MM.1S (cell line): ENCODE data around the gene ATL2.
"Not testable (repeated sequence)": the region's sequence is repeated elsewhere in the genome, so short reads cannot be mapped to it uniquely, and the experiment has no call there.

Experiments
- DNase-seq: peaks from one replicate; pipeline ENCODE4 v3.0.0-alpha.2; 2015
- H2AFZ ChIP-seq: fragments of 300-600 bp; sonication (generic); 2 replicates; pipeline ENCODE4 v1.6.0; 2016; ENCODE audit warnings: antibody characterized with exemption, low read length
- H3F3A ChIP-seq: fragments of 300-600 bp; sonication (generic); 2 replicates; pipeline ENCODE4 v1.6.1; 2016; ENCODE audit warnings: mild to moderate bottlenecking, antibody characterized with exemption, low read length, moderate library complexity, mixed read lengths; ENCODE audit not compliant: insufficient read depth
- H3K27ac ChIP-seq: fragments of 300-600 bp; sonication (generic); 2 replicates; pipeline ENCODE4 v1.5.1; 2016; ENCODE audit warnings: mild to moderate bottlenecking, low read length
- H3K27me3 ChIP-seq: fragments of 300-600 bp; sonication (generic); replicated peaks from 2 replicates; pipeline ENCODE4 v1.6.0; 2016; ENCODE audit warnings: low read length; ENCODE audit not compliant: insufficient read depth
- H3K36me3 ChIP-seq: fragments of 300-600 bp; sonication (generic); replicated peaks from 2 replicates; pipeline ENCODE4 v1.6.1; 2016; ENCODE audit warnings: mild to moderate bottlenecking, low read length, mixed read lengths; ENCODE audit not compliant: insufficient read depth
- H3K4me1 ChIP-seq: fragments of 300-600 bp; sonication (generic); 2 replicates; pipeline ENCODE4 v1.6.1; 2016; ENCODE audit warnings: low read length, mixed read lengths
- H3K4me2 ChIP-seq: fragments of 300-600 bp; sonication (generic); 2 replicates; pipeline ENCODE4 v1.6.0; 2016; ENCODE audit warnings: low read depth, low read length
- H3K4me3 ChIP-seq: fragments of 300-600 bp; sonication (generic); 2 replicates; pipeline ENCODE4 v1.5.1; 2016; ENCODE audit warnings: low read length, mixed read lengths
- H3K79me2 ChIP-seq: fragments of 300-600 bp; sonication (generic); 2 replicates; pipeline ENCODE4 v1.6.1; 2016; ENCODE audit warnings: mixed run types, low read length, mixed read lengths
- H3K9ac ChIP-seq: fragments of 300-600 bp; sonication (generic); 2 replicates; pipeline ENCODE4 v1.6.1; 2016; ENCODE audit warnings: low read length, mixed read lengths
- H3K9me2 ChIP-seq: fragments of 300-600 bp; sonication (generic); replicated peaks from 2 replicates; pipeline ENCODE4 v1.6.1; 2016; ENCODE audit warnings: mild to moderate bottlenecking, low read length, mixed read lengths; ENCODE audit not compliant: insufficient read depth
- H3K9me3 ChIP-seq: fragments of 300-600 bp; sonication (generic); replicated peaks from 2 replicates; pipeline ENCODE4 v1.6.1; 2016; ENCODE audit warnings: mild to moderate bottlenecking, low read length, mixed read lengths; ENCODE audit not compliant: insufficient read depth
- H4K20me1 ChIP-seq: fragments of 300-600 bp; sonication (generic); 2 replicates; pipeline ENCODE4 v1.6.1; 2016; ENCODE audit warnings: mild to moderate bottlenecking, low read length, moderate library complexity, mixed read lengths; ENCODE audit not compliant: insufficient read depth
- EZH2 ChIP-seq: fragments of 300-600 bp; sonication (generic); optimal IDR thresholded peaks from 2 replicates; pipeline ENCODE3; 2017; ENCODE audit warnings: low read depth, mild to moderate bottlenecking, antibody characterized with exemption, low read length, mixed read lengths
- EZH2phosphoT487 ChIP-seq: fragments of 300-600 bp; sonication (generic); IDR thresholded peaks from 2 replicates; pipeline ENCODE4 v1.6.1; 2018; ENCODE audit warnings: antibody characterized with exemption, low read length
- TF ChIP-seq, protein P1 (sequence below): fragments of 300-600 bp; sonication (generic); IDR thresholded peaks from 2 replicates; pipeline ENCODE4 v1.5.1; 2016; ENCODE audit warnings: antibody characterized with exemption, low read length, mixed read lengths

Gene ATL2

DNA sequence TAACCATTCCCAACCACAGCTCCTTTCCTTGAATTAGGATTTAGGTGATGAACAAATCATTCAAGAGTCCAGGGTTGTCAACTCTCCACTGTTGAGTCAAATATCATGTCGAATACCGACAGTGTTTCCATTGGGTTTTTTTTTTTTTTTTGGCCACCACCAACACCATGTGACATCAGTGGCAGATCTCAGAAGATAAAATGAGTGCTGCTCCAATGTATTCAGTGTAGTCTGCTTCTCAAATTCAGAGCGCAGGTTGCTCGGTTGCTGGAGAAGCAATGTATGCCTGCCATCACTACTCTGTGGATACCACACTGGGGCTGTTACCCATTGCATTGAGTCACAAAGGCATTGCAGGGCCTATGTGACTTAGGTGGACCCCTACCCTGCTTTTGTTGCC lies 10.8 kb upstream of the ATL2 start:
- Histone ChIP-seq H3K4me2 (no peak overlapping the region), H3F3A (no peaks in the 10 kb centered on the region), H3K27ac (no peak overlapping the region), H3K36me3 (no peaks in the 10 kb centered on the region), H3K9me2 (no peaks in the 10 kb centered on the region), H2AFZ (no peak overlapping the region), H4K20me1 (no peaks in the 10 kb centered on the region), H3K4me3 (no peak overlapping the region), H3K79me2 (no peaks in the 10 kb centered on the region), H3K9me3 (no peaks in the 10 kb centered on the region), H3K4me1 (no peaks in the 10 kb centered on the region), H3K9ac (no peak overlapping the region), H3K27me3 (no peaks in the 10 kb centered on the region)
- no peak for DNase-seq
- no peak for TF ChIP-seq EZH2
- no peak for TF ChIP-seq EZH2phosphoT487

- H3K9me3 ChIP-seq, result no peaks in the 10 kb centered on the region
- H3K9ac ChIP-seq, result no peak overlapping the region
- H3K27me3 ChIP-seq, result no peaks in the 10 kb centered on the region
Measured at GRCh38 chr2:38386821-38387220, 9.7 kb upstream of the ATL2 start.

GRCh38 chr2:38386377-38386776 lies 9.3 kb upstream of the ATL2 start:
- Histone ChIP-seq H3K4me1 (no peaks in the 10 kb centered on the region), H3K27ac (no peak overlapping the region), H2AFZ (no peak overlapping the region), H3K9me3 (no peaks in the 10 kb centered on the region), H3K79me2 (no peaks in the 10 kb centered on the region), H3K36me3 (no peaks in the 10 kb centered on the region), H3K4me2 (no peak overlapping the region), H3K9ac (no peak overlapping the region), H3K4me3 (no peak overlapping the region), H3K27me3 (no peaks in the 10 kb centered on the region), H3K9me2 (no peaks in the 10 kb centered on the region), H3F3A (no peaks in the 10 kb centered on the region), H4K20me1 (no peaks in the 10 kb centered on the region)
- DNase-seq, result no peak
- TF ChIP-seq, protein P1, sequence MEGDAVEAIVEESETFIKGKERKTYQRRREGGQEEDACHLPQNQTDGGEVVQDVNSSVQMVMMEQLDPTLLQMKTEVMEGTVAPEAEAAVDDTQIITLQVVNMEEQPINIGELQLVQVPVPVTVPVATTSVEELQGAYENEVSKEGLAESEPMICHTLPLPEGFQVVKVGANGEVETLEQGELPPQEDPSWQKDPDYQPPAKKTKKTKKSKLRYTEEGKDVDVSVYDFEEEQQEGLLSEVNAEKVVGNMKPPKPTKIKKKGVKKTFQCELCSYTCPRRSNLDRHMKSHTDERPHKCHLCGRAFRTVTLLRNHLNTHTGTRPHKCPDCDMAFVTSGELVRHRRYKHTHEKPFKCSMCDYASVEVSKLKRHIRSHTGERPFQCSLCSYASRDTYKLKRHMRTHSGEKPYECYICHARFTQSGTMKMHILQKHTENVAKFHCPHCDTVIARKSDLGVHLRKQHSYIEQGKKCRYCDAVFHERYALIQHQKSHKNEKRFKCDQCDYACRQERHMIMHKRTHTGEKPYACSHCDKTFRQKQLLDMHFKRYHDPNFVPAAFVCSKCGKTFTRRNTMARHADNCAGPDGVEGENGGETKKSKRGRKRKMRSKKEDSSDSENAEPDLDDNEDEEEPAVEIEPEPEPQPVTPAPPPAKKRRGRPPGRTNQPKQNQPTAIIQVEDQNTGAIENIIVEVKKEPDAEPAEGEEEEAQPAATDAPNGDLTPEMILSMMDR, result no peak
- TF ChIP-seq EZH2phosphoT487 (no peak), EZH2 (no peak)

More at GRCh38 chr2:38386821-38387220, 9.7 kb upstream of the ATL2 start:
- H3K9me2 ChIP-seq, result no peaks in the 10 kb centered on the region
- H3F3A ChIP-seq, result no peaks in the 10 kb centered on the region
- no peaks in the 10 kb centered on the region for H3K4me1 ChIP-seq
- no peaks in the 10 kb centered on the region for H3K36me3 ChIP-seq
- H3K27ac ChIP-seq, result no peak overlapping the region
- DNase-seq, result no peak
- H3K79me2 ChIP-seq, result no peaks in the 10 kb centered on the region
- TF ChIP-seq EZH2, result no peak
- TF ChIP-seq EZH2phosphoT487, result no peak
- TF ChIP-seq, protein P1, result no peak
- H3K4me2 ChIP-seq, result no peak overlapping the region
- H2AFZ ChIP-seq, result no peak overlapping the region
- no peaks in the 10 kb centered on the region for H4K20me1 ChIP-seq
- H3K4me3 ChIP-seq, result no peak overlapping the region

- no peaks in the 10 kb centered on the region for H3F3A ChIP-seq
- no peak overlapping the region for H3K27ac ChIP-seq
- H3K9ac ChIP-seq, result no peak overlapping the region
- no peak for TF ChIP-seq EZH2phosphoT487
- TF ChIP-seq, protein P1, result no peak
- TF ChIP-seq EZH2, result no peak
- H3K9me3 ChIP-seq, result no peaks in the 10 kb centered on the region
- H2AFZ ChIP-seq, result no peak overlapping the region
- H4K20me1 ChIP-seq, result no peaks in the 10 kb centered on the region
- H3K4me3 ChIP-seq, result no peak overlapping the region
- H3K27me3 ChIP-seq, result no peaks in the 10 kb centered on the region
- no peaks in the 10 kb centered on the region for H3K9me2 ChIP-seq
- H3K4me1 ChIP-seq, result no peaks in the 10 kb centered on the region
- no peak for DNase-seq
- H3K4me2 ChIP-seq, result no peak overlapping the region
- no peaks in the 10 kb centered on the region for H3K79me2 ChIP-seq
- no peaks in the 10 kb centered on the region for H3K36me3 ChIP-seq
Measured at GRCh38 chr2:38384338-38384737, 7.3 kb upstream of the ATL2 start.

DNA sequence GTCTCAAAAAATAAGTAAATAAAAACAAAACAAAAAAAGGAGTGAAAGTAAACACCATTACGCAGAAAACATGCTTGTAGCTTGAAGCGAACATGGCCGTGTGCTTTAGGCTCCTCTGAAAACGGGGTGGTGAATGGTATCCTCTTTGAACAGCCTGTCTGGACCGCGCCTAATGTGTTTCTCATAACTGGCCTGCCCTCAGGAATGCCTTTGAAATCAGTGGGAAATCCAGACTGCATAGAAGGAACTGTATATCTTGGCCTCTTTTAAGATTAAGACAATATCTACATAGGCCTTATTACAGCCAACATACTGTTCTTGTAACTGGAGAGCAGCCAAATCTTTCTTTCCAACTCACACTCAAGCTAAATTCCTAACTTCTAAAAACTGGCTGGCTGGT lies 6.7 kb upstream of the ATL2 start:
- not testable (repeated sequence) for H3K36me3 ChIP-seq, H3K9me2 ChIP-seq, H3K9ac ChIP-seq, H2AFZ ChIP-seq, H3K4me3 ChIP-seq, H3K9me3 ChIP-seq, H3K79me2 ChIP-seq, H3F3A ChIP-seq, H3K4me2 ChIP-seq, DNase-seq, H3K27me3 ChIP-seq, H3K4me1 ChIP-seq, H3K27ac ChIP-seq, H4K20me1 ChIP-seq
